IPS-18c (cell line): Measurements from ENCODE around the gene TACR1.
"Not testable (repeated sequence)": the region's sequence is repeated elsewhere in the genome, so short reads cannot be mapped to it uniquely, and the experiment has no call there.

Experiments
- H3K4me3 ChIP-seq: 2 replicates; pipeline ENCODE4 v1.7.0; 2013; ENCODE audit warnings: low read depth, mild to moderate bottlenecking, low read length, moderate library complexity; ENCODE audit not compliant: insufficient read depth
- H3K9me3 ChIP-seq: one replicate; pipeline ENCODE4 v1.6.1; 2013; ENCODE audit warnings: mild to moderate bottlenecking, low read length, moderate library complexity; ENCODE audit not compliant: control insufficient read depth, insufficient read depth

TACR1 gene

DNA sequence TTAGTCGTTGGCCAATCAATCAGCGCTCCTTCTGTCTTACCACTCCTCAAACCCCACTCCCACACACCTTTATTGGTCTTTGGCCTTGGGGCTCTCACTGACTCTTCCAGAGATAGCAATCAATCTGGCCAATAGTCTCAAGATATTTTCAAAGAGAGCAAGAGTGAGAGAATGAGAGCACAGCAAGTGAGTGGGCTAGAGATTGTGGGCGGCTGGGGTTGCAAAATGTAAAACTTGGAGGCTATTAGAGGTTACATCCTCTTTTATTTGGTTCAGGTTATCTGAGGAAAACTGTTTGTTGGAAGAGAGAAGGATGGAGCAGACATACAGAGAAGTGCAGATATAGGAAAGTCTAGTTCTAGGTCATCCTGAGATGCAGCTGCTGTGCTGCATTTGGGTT lies 32.8 kb downstream of the TACR1 start:
- Histone ChIP-seq H3K9me3 (no peaks in the 10 kb centered on the region), H3K4me3 (no peak overlapping the region)

DNA sequence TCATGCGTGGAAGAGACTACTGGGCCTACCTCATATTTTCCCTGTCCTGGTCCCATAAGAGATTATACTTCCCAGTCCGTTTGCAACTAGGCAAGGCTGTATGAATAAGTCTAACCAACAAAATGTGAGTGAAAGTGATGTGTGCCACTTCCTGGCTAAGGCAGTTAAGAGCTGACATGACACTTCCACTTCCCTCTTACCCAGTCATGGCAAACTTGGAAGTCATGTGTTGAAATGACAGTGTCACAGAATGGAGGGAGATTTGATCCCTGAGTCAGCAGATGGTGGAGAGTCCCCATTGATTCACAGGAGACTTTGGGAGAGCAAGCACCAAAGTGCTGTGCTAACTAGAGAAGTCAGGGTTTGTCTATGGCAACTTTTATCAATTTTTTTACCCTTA lies 36.4 kb downstream of the TACR1 start:
- no peaks in the 10 kb centered on the region for H3K9me3 ChIP-seq
- H3K4me3 ChIP-seq: no peak overlapping the region

DNA sequence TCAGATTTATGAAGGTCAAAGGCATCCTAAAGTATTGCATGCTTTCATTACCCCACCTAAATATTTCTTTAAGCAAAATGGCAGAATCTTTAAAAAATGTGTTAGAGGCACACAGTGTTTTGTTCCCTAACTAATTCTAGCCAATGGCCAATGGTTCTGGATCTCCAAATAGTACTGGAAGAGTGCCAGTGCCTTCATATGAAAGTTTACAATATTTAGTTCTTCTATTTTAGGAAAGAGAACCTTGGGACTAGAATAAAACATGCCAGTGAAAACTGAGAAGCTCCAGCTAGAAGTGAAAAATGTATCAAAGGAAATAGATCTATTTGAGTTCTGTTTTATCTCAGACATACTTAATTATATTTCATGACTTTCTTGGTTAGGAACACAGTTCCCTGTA lies 37.1 kb downstream of the TACR1 start:
- no peaks in the 10 kb centered on the region for H3K9me3 ChIP-seq
- H3K4me3 ChIP-seq: no peak overlapping the region

DNA sequence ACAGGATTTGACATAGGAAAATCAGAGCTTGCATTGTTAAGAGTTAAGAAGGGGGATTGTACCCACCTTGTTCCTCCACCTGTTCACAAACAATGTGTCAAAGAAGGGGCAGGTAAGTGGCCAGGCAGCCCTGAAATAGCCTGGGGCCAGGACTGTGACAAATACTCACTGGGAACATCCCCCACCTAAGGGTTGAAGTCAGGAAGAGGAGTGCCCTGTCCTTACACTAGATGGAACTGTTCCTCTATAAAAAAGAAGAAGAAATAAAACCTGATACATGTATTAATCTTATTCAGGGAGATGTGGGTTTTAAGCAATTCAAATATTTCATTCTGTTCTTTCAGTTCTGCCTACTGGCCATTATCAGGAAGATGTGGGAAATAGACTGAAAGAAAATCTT lies 41.9 kb downstream of the TACR1 start:
- no peaks in the 10 kb centered on the region for H3K9me3 ChIP-seq
- no peak overlapping the region for H3K4me3 ChIP-seq

DNA sequence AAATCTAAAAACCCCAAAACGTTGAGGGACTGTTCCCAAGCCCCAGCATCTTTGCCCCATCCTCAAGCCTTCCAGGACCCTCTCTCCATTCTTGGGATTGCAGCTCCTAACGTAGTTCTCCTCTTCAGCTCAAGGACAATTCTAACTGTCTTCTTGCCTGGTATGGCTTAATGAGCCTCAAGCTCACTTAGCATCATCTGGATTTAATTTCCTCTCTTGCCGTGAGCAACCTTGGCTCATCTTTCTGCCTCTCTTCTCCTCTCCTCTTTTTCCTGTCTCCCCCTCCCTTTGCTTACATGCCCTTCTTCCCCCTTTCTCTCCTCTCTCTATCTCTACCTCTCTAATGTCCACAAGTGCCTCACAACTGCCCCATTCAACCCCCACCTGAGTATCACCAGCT lies 44.2 kb downstream of the TACR1 start:
- Histone ChIP-seq H3K9me3 (no peaks in the 10 kb centered on the region), H3K4me3 (no peak overlapping the region)

DNA sequence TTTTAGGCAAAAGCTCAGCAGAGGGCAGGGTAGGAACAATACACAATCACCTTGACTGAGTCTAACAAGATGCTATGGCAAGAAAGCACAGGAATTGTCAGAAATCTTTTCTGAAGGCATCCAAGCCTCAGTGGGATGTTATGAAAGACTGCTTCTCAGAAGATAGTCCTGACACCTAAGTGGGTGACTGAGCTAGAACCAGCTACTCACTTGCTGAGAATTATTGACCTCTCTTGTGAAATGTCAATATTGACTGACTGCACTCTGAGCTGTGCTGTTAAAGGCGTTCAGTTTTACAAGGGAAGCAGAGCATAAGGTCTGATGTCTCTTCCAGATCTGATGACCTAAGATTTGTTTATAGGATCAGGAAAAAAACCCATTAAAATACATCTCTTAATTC lies 46.1 kb downstream of the TACR1 start:
- Histone ChIP-seq H3K9me3 (no peaks in the 10 kb centered on the region), H3K4me3 (no peak overlapping the region)

DNA sequence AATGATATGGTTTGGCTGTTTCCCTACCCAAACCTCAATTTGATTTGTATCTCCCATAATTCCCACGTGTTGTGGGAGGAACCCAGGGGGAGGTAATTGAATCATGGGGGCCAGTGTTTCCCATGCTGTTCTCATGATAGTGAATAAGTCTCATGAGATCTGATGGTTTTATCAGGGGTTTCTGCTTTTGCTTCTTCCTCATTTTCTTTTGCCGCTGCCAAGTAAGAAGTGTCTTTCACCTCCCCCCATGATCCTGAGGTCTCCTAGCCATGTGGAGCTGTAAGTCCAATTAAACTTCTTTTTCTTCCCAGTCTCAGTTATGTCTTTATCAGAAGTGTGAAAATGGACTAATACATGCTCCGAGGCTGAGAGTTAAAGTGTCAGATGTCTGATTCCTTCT lies 47.1 kb downstream of the TACR1 start:
- not testable (repeated sequence) for H3K4me3 ChIP-seq, H3K9me3 ChIP-seq

DNA sequence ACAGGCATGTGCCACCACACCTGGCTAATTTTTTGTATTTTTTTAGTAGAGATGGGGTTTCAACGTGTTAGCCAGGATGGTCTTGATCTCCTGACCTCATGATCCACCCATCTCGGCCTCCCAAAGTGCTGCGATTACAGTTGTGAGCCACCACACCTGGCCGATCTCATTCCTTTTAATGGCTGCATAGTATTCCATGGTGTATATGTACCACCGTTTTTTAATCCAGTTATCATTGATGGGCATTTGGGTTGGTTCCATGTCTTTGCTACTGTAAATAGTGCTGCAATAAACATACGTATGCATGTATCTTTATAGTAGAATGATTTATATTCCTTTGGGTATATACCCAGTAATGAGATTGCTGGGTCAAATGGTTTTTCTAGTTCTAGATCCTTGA lies 51.4 kb downstream of the TACR1 start:
- H3K4me3 ChIP-seq, H3K9me3 ChIP-seq: not testable (repeated sequence)

DNA sequence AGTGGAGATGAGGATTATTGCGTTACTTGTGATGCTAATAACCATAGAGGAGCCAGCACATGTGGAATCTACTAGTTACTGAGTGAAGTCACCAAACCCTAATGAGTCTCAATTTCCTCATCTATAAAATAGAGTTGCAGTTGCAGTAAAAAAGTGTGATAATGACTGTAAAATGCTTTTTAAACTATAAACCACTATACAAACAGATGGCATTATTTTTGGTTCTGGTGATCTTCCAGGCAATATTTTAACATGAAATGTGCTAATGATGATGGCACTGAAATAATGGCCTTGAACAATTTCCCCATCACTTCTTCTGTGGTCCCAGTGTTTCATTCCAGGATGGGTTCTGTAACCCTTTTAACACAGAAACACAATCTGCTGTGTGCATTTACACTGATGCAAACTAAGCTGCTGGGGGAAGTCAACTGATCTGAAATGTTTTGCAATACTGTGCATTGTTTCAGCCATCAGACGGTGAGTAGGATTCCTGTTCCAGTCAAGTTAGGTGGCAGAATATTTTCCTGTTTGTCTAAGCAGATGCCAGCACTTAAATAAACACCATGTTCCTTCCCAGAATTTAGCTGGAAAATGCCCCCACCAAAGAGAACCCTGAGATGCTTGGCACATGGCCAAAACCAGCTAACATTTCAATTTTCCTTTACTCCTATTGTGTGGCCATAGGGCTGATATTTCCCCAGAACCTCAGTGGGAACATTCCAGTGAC lies 52.6 kb downstream of the TACR1 start:
- Histone ChIP-seq H3K9me3 (no peaks in the 10 kb centered on the region), H3K4me3 (no peak overlapping the region)

DNA sequence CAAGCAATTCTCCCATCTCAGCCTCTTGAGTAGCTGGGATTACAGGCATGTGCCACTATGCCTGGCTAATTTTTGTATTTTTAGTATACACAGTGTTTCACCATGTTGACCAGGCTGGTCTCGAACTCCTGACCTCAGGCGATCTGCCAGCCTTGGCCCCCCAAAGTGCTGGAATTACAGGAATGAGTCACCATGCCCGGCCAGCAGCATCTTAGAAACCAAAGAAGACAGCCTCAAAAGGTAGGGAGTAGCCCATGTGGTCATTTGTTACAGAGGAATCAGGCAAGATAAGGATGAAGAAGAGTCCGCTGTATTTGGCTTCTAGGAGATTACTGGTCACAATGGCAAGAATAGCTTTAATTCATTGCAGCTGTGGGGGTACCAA lies 53.1 kb downstream of the TACR1 start:
- not testable (repeated sequence) for H3K9me3 ChIP-seq, H3K4me3 ChIP-seq

DNA sequence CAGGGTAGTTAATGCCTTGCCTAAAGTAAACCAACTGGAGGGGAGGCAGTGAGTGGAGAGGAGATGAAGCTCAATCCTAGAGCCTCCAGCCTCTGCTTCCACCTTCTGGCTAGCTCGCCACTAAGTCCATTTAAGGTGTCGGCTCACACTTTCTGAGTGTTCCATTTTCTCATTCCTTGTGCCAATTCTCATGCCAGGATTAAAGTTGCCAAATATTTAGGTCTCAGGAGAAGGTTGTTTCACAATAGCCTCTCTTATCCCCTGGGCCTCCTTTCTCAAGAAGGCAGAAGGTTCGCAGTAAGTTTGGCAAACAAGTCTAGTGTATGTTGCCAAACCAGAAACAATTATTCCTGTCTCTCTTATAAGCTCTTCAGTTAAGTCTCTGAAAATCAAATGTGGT lies 57.2 kb downstream of the TACR1 start:
- Histone ChIP-seq H3K9me3 (no peaks in the 10 kb centered on the region), H3K4me3 (no peak overlapping the region)

DNA sequence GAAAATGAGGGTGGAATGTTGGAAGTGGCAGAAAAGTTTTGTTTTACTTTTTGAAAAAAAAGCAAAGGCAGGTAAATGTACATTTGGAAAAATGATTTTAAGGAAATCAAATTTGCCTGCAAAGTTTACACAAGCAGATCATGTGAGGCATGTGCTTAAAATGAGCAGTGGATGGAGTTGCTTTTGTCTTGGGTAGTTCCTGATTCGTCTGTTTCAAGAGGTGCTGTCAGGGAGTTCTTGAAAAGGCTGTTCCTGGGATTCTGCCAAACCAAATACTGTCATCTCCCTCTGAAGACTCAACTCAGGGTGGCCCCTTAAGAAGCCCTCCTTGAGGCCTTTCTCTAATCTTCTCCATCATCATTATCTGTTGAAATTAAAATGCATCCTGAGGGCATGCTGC lies 59.0 kb downstream of the TACR1 start:
- H3K4me3 ChIP-seq: no peak overlapping the region

DNA sequence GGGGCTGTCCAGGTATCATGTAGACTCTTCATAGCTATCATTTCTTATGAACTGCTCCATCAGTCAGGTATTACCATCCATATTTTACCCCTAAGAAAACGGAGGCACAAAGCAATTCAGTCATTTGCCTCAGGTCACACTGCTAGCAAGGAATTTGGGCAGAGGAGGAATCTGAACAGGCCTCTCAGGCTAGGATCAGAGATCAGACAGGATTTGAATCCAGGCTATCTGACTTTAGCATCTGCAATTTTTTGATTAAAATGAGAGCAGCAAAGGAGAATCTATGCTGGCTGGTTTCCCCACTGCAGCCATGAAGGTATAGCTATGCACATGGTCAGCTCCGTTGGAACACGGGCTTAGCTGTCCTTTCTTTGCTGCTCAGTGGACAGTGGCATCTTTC lies 60.1 kb downstream of the TACR1 start:
- Histone ChIP-seq H3K4me3 (no peak overlapping the region), H3K9me3 (no peaks in the 10 kb centered on the region)

More for the DNA sequence above, 59.0 kb downstream of the TACR1 start:
- H3K9me3 ChIP-seq: no peaks in the 10 kb centered on the region

DNA sequence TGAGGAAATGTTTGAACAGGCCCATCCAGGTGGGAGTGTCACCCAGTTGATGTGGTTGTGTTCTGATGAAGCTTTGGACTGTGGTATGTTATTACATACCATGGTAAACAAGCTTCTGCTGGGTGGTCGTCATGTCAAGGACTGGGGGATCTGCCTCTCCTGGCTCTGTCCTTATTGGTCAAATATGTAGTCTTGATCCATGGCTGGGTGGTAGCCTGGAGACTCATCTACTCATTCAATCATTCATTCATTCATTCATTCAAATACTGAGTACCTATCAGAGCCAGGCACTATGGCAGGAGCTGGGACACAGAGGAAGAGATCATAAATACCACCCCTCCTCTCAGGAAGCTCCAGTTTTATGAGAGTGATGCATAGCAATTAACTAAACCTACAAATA lies 60.8 kb downstream of the TACR1 start:
- no peaks in the 10 kb centered on the region for H3K9me3 ChIP-seq
- H3K4me3 ChIP-seq: no peak overlapping the region

DNA sequence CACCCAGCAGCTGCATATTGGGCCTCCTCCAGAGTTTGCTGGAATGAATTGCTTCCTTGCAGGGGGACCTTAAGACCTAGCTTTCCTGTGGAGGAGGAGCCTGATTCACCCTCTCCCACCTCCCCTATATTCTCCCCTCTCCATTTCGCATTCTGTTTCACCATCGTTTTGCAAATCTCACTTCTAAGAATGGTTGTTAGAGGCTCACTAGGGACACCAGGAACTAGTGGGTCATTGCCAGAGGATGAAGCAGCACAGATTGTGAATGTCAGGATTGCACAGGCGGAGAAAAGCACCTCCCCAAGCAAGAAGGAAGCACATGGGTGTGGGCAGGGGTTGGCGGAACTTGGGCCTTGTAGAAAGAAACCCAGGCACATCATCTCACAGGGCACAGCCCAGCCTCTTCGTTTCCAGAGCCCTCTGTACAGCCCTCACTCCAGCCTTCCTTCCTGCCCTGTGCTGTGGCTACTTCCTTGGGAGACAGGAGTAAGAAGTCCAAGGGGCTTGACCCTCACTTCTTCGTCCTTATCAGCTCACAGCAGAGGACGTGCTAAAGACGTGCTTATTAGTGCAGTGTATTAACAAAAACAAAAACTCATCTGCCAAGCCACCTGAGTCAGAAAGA lies 63.4 kb downstream of the TACR1 start:
- Histone ChIP-seq H3K4me3 (no peak overlapping the region), H3K9me3 (no peaks in the 10 kb centered on the region)

DNA sequence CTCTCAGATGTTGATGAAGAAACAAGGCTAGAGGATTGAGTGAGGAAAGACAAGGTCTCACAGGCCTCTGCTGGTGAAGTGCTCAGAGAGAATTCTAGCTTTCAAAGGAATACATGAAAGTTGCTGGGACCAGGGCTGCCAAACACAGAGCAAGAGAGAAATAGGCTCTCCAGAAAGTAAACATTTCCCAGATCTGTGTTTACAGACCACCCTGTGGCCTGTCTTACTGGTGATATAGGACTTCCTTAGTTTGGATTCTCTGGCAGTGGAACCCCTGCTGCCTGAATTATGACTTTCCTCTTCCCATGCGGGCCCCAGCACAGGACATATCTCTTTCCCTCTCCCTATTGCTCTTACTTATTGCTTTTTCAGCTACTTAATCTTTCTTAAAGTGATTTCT lies 64.5 kb downstream of the TACR1 start:
- H3K9me3 ChIP-seq: no peaks in the 10 kb centered on the region

DNA sequence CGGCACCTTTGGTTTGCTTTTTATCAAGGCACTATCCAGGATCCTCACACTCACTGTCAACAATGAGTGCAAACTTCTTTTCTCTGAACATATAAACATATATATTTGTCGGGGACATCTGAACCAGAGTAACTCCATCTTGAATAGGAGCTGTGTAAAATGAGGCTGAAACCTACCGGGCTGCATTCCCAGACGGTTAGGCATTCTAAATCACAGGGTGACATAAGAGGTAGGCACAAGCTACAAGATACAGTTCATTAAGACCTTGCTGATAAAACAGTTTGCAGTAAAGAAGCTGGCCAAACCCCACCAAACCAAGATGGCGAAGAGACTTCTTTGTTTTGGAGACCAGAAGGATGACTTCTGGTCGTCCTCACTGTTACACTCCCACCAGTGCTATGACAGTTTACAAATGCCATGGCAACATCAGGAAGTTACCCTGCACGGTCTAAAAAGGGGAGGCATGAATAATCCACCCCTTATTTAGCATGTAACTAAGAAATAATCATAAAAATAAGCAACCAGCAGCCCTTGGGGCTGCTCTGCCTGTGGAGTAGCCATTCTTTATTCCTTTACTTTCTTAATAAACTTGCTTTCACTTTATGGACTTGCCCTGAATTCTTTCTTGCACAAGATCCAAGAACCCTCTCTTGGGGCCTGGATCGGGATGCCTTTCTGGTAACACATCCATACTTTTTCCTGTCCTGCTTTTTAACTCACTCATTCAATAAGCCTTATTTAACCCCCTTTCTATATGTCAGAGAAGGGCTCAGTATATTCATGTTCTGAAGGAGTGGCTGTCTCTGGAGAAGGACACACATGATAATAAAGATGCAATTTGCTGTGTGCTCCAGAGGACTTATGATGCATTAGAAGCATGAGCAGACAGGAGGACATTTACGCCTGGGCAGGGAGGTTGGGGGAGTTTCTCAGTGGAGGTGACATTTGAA lies 65.4 kb downstream of the TACR1 start:
- H3K9me3 ChIP-seq: no peaks in the 10 kb centered on the region
- H3K4me3 ChIP-seq: no peak overlapping the region

More for the DNA sequence above, 64.5 kb downstream of the TACR1 start:
- no peak overlapping the region for H3K4me3 ChIP-seq

DNA sequence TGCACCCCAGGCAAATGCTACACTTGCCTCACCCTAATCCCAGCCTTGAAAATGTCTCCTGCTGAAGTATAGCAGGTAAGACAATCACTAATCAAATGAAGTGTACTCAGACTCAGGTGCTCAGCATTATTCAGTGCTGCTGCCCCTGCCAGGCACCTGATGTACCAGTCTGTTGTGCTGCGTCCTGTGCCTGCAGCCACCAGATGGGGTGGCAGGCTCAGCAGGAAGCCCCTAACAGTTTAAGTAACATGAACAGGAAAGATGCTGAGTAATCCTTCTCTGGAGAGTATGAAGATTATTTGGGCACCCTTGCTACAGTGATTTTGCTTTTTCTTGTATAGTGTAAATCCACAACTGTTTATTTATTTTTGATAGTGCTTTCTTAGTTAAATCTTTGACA lies 69.1 kb downstream of the TACR1 start:
- Histone ChIP-seq H3K9me3 (no peaks in the 10 kb centered on the region), H3K4me3 (no peak overlapping the region)
